ENCODE measurements around the gene HHATL.

The HHATL gene

GRCh38 chr3:42733501-42734262 is 31.1 kb upstream of the HHATL start:
- no peak overlapping the region for H3K27ac ChIP-seq
- no peak for TF ChIP-seq ZFX (IDR thresholded peaks at IDR 0.05; ENCODE audit: borderline replicate concordance)
- TF ChIP-seq, protein P1, sequence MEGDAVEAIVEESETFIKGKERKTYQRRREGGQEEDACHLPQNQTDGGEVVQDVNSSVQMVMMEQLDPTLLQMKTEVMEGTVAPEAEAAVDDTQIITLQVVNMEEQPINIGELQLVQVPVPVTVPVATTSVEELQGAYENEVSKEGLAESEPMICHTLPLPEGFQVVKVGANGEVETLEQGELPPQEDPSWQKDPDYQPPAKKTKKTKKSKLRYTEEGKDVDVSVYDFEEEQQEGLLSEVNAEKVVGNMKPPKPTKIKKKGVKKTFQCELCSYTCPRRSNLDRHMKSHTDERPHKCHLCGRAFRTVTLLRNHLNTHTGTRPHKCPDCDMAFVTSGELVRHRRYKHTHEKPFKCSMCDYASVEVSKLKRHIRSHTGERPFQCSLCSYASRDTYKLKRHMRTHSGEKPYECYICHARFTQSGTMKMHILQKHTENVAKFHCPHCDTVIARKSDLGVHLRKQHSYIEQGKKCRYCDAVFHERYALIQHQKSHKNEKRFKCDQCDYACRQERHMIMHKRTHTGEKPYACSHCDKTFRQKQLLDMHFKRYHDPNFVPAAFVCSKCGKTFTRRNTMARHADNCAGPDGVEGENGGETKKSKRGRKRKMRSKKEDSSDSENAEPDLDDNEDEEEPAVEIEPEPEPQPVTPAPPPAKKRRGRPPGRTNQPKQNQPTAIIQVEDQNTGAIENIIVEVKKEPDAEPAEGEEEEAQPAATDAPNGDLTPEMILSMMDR (IDR thresholded peaks at IDR 0.05): no peak

GRCh38 chr3:42732829-42733459 is 30.3 kb upstream of the HHATL start:
- no peak overlapping the region for H3K27ac ChIP-seq
- TF ChIP-seq ZFX (IDR thresholded peaks at IDR 0.05; ENCODE audit: borderline replicate concordance): no peak
- TF ChIP-seq, protein P1 (IDR thresholded peaks at IDR 0.05): no peak

GRCh38 chr3:42732196-42732828 is 29.7 kb upstream of the HHATL start:
- TF ChIP-seq, protein P1 (IDR thresholded peaks at IDR 0.05): no peak
- TF ChIP-seq ZFX (IDR thresholded peaks at IDR 0.05; ENCODE audit: borderline replicate concordance): no peak
- no peak overlapping the region for H3K27ac ChIP-seq

DNA sequence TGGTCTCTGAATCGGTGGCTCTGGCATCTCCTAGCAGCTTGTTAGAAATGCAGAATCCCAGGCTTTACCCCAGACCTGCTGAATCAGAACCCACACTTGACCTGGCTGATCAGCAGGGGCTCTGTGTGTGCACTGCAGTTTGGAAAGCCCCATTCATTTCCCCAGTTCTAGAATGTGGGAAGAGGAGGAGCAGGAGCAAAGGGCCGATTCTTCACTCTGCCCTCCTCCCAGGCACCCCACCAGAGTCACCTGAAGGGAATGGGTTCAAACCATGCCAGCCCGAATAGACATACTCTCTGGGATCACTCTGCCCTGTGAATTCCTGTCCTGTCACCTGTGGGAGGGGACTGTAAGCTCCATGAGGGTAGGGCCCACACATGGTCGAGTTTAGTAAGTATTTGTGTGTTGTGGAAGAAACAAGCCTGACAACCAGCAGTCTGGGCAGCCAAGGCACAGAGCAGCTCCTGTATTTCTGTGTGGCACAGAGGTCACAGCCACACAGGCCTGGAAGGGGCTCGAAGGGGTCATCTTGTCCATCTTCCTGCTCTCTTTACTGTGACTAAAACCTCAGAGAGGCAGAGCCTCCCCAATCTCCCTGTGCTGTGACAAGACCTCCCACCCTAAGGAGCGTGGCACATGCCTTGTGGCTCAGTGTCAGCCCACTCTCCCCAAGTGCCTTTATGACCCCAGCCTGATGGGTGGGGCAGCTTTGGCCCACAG is 29.0 kb upstream of the HHATL start:
- no peak overlapping the region for H3K27ac ChIP-seq
- TF ChIP-seq ZFX (IDR thresholded peaks at IDR 0.05; ENCODE audit: borderline replicate concordance): no peak
- TF ChIP-seq, protein P1 (IDR thresholded peaks at IDR 0.05): no peak

DNA sequence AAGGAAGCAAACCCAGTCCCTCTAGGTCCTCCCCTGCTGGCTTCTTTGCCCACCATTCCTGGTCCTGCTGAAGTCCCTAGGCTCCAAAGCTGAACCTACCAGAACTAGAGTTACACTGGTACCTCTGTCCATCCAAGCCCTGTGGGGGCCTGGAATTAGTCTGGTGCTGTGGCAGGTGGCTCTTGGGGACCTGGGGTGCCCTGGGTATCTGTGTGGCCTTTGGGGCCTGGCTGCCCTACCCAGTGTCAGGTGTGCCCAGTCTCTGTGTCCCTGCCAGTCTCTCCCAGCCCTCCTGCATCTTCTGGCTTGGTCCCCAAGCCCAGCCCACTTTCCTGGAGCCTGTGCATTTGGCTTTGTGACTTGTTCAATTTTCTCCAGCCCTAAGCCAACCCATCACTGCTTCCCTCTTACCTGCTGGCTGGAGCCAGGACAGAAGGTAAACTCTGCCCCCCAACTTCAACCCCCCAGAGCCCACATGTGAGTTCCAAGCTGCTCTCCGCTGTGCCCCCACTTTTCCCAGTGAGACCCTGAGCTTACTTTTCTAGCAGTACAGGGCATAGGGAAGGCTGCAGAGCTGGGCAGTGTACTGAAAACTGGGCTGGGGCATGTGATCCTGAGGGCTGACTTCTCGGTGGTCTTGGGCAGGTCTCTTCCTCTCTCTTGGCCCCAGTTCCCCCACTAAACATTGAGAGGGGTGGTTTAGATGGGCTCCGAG is 28.3 kb upstream of the HHATL start:
- H3K27ac ChIP-seq: no peak overlapping the region
- TF ChIP-seq ZFX (IDR thresholded peaks at IDR 0.05; ENCODE audit: borderline replicate concordance): no peak
- TF ChIP-seq, protein P1 (IDR thresholded peaks at IDR 0.05): no peak

GRCh38 chr3:42730294-42730693 is 27.7 kb upstream of the HHATL start:
- no peak overlapping the region for H3K27ac ChIP-seq
- no peak for TF ChIP-seq ZFX (IDR thresholded peaks at IDR 0.05; ENCODE audit: borderline replicate concordance)
- TF ChIP-seq, protein P1 (IDR thresholded peaks at IDR 0.05): no peak
